Cerebellar nuclear complex (tissue), 1 donor: Measurements from ENCODE around the gene RAB11FIP4.

Source experiments
- DNase-seq, 2 experiments: peaks; one replicate each; lab custom pipeline; 2025; lab: John Stamatoyannopoulos, UW

RAB11FIP4 gene

GRCh38 chr17:31459716-31460115, 68.2 kb downstream of the RAB11FIP4 start:
- no peak for DNase-seq

DNA sequence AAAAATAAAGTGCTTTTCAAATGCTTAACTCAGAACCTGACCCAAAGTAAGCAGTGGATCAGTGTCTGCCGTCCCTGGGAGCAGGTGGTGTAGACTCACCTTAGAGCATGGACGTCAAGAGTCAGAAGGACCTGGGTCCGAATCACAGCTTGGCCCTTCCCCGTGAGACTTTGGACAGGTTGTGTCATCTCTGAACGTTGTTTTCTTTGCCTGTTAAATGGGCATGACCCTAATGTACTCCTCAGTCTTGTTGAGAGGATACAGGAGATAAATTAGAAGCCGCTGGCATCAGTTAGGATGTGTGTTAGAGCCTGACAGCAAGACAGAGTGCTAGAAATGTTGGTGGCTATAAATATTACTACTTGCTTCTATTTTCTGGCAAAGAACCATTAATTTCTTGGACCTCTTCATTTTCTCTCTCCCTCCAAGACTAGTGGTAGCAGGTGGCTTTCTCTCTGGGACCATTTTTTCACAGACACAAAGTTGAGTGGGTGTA, 68.8 kb downstream of the RAB11FIP4 start:
- DNase-seq, result no peak

GRCh38 chr17:31461227-31461810, 69.8 kb downstream of the RAB11FIP4 start:
- no peak for DNase-seq

- DNase-seq, result no peak
Measured at GRCh38 chr17:31462261-31462660, 70.8 kb downstream of the RAB11FIP4 start.

DNA sequence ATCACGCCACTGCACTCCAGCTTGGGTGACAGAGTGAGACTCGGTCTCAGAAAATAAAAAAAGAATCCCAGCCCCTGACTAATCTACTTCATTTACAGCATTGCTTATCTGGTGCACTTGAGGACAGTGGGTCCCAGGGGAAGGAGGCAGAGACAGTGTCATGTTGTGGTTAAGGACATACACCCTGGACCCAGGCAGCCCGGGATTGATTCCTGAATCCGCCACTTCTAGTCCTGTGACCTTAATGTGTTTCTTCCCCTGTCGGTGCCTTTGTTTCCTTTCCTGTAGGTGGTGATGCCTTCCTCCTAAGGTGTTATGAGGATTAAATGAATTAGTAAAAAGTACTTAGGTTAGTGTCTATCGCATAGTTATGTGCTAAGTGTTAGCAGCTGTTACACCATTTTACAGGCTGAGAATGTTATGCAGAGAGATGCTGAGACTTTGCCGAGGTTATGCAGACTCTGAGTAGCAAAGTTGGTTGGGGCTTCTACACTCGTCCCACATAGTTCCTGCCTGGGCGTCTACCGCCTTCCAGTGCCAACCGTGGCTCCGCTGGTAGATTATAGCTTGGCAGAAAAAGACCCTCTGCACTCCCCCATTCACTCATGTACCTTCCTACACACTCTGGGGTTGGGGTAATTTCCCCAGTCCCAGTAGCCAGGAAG, 74.8 kb downstream of the RAB11FIP4 start:
- no peak for DNase-seq

- peak in 1 of 2 experiments; percentile 34 for DNase-seq
Measured at GRCh38 chr17:31467502-31468256, 76.2 kb downstream of the RAB11FIP4 start.

DNA sequence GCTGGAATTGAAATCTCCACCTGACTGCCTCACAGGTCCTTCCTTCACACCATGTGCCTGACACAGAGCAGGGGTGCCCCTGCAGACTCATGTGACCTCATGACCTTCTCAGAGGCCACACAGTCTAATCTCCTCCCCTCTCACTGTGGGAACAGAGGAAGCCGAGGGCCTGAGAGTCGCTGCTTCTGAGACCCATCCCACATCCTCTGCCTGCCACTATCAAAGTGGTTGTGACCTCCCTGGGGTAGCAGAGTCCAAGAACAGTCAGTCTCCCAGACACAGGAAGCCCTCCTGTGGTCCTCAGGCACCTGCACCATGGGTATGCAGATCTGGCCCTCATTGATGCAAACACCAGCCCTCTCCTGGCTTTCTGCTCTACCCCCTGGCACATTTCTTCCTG, 78.5 kb downstream of the RAB11FIP4 start:
- no peak for DNase-seq

- no peak for DNase-seq
Measured at GRCh38 chr17:31470592-31470991, 79.1 kb downstream of the RAB11FIP4 start.

- no peak for DNase-seq
Measured at GRCh38 chr17:31472137-31472536, 80.7 kb downstream of the RAB11FIP4 start.

DNA sequence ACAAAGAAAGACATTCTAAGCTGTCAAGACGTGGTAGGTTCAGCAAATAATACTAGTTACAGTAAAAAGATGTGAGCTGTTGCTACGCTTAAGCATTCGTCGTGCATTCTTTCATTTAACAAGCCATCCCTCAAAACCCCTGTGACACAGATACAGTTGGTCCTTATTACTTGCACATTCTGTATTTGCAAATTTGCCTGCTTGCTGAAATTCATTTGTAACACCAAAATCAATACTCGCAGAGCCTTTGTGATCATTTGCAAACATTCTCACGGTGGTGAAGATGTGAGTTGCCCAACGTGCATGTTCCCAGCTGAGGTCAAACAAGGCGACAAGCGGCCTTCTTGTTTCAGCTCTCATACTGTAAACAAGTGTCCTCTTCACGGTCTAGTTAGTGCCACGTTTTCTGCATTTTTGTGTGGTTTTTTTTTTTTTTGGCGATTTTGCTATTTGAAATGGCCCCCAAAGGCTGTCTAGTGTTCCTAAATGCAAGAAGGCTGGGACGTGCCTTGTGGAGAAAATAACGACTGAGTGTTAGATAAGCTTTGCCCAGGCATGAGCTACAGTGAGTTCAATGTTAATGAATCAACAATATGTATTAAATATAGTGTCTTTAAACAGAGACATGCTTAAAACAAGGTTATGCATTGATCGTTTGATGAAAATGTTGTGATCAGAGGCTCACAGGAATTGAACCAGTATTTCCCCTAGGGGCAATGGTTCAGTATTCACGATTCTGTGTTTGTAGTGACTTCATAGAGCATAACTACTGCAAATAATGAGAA, 84.1 kb downstream of the RAB11FIP4 start:
- DNase-seq, result no peak

DNA sequence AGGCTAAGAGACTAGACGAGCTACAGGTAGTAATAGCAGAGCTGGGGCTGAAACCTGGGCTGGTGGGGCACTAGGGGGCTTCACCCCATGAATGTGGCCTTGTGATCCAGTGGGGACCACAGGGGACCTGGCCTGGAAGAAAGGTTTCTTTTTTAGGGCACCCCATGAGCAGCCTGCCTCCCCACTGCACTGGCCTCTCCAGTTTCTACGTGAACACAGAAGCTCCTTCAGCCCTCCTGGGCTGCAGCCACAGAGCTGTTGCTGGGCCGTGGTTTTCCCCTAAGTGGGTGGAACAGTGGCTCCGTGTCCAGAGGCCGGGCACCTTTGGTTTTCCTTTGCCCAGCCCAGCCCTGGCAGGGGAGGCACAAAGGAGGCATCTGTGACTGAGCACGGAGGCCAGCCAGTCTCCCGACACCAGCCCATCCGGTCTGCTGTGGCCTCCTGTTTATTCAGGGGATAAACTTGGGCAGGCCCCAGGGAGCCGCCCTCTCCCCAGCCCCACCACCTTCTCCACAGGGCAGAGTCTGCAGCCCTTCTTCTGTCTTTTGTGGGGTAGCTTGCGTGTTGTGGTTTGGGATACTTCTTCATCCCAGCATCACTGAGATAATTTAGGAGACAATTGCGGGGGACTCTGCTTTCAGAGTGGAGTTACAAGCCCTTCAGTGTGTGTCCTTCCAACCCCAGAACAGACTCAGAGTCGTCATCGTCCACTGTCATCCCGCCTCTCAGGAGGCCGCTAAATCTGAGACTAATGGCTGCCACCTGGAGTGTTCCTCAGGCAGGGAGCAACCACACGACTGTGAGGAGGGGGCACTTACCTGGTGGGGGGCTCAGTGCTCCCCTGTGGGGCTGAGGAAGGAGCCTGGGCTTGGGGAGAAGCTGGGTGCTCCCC, 85.3 kb downstream of the RAB11FIP4 start:
- DNase-seq, result no peak

- no peak for DNase-seq
Measured at GRCh38 chr17:31477417-31478055, 86.1 kb downstream of the RAB11FIP4 start.

- DNase-seq, result no peak
Measured at GRCh38 chr17:31479062-31479408, 87.6 kb downstream of the RAB11FIP4 start.

DNA sequence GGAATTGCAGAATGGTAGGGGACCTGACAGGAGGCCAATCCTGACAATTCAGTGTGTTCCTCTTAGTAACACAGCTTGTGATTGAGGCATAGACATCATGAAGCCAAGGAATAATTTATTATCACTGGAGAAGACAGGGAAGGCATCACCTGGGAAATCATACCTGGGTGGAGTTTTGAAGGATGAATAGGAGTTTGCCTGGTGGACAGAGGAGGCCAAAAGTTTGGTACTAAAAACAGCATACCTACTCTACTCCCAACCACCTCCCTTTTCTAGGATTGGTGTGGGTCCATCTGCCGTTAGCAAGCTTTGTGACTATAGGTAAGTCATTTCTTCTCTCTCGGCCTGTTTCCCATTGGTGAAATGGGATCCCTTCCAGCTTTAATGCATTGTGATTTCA, 88.0 kb downstream of the RAB11FIP4 start:
- DNase-seq, result no peak

DNA sequence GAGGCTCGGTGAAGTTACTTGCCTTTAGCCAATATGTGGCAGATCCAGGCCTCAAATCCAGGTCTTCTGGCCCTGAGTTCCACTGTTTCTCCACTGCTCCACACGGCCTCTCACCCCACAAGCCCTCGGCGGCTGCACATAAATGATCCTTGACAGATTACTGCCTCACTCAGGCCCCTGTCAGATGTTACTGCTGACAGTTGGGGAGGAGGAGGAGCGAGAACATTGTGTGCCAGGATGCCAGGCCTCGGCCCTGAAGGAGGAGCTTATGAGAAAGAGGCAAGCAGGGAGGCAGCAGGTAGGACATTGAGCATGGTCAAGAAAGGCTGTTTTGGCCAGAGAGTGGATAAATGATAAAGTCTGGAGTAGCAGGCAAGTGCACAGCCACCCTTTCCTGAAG, 88.6 kb downstream of the RAB11FIP4 start:
- DNase-seq, result no peak

GRCh38 chr17:31480904-31481782, 89.7 kb downstream of the RAB11FIP4 start:
- no peak for DNase-seq

GRCh38 chr17:31481783-31482081, 90.3 kb downstream of the RAB11FIP4 start:
- DNase-seq, result no peak

DNA sequence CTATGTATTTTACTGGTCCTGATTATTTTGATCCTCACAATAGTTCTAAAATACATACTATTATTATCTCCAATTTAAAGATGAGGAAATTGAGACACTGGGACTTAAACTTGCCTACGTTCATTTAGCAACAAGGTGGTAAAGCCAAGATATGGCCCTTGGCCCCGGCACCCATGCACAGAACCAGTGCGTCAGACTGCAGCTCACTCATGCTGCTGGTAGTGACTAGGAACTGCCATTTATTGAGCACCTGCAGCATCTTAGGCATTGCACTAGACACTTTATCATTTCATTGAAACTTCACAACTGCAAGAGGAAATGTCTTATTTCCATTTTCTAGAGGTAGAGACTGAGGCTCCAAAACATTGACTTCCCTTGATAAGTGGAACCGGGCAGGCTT, 93.3 kb downstream of the RAB11FIP4 start:
- no peak for DNase-seq

DNA sequence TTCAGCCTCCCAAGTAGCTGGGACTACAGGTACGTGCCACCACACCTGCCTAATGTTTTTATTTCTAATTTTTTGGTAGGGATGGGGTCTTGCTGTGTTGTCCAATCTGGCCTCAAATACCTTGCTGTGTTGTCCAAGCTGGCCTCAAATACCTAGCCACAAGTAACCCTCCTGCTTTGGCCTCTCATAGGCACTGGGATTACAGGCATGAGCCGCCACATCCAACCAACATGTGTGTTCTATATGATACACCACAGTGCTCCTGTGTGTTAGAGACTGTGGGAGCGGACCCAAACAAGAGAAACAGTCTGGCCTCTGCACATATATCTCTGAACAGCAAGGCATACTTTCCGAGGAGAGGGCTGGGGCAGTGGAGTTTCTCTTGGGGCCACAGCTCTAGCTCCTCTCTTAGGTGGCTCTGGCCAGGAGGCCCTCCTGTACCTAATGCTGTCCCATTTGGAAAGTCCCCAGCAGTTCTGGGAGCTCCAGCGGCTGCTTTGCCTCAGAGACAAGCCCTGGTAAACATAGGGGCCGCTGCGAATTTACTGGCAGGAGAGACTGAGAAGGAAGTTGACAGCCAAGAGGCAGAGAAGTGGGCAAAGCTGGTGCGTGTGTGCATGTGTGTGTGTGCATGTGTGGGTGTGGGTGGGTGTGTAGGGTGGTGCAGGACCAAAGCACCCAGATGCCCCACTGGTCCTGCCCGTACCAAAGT, 95.0 kb downstream of the RAB11FIP4 start:
- DNase-seq, result no peak
